GM19324 (cell line): ENCODE data around the gene WWOX.

Experiments
- ATAC-seq: cut with Tn5 transposase; IDR thresholded peaks from one replicate; pipeline ENCODE4 v1.9.1; 2021; ENCODE audit warnings: mild to moderate bottlenecking, moderate library complexity; ENCODE audit not compliant: unreplicated experiment, low FRiP score

Gene WWOX

DNA sequence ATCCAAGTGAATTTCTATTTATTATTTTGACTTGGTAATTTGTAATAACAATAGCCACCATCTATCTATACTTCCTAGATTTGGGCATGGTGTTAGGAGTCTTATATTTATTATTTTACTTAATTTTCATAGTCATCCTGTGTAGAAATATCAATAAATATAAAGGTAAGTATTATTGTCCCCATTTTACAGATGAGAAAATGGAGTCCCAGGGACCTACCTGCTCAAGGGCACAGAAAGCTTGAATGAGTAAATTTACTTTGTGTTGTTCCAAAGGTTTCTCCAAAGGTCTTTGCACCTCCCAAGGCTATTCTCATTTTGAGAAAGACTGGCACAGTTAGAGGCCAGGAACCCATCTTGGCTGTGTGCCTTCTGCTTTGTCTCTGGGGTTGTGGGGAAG, 738.3 kb downstream of the WWOX start:
- no peak for ATAC-seq

DNA sequence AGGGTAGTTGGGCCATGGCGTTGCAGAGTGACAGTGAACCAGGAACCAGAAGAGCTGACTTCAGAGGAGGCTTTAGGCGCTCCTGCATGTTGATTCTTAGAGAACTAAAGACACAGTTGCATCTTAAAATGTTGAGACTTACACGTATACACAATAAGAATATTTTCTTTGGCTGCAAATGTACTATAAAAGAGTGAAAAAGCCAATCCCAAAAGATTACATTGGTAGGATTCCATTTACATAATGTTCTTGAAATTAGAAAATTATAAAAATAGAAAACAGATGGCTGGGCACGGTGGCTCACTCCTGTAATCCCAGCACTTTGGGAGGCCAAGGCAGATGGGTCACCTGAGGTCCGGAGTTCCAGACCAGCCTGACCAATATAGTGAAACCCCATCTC, 738.8 kb downstream of the WWOX start:
- no peak for ATAC-seq

DNA sequence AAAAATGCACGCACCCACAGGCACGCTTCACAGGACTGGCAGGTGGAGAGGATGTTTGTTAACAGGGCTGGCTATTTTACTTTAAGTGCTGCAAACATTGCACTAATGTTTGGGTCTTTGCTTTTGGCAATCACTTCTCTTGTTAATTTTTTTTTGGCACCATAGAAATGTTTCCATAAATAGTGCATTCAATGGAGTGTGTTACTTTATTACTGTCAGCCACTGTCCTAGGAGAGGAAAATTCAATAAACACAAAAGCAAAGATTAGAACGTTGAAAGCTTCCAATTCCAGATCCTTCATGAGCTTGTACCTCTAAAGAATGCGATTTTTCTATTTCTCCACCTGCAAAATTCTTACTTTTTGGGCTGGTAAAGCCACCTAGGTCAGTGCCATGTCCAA, 743.5 kb downstream of the WWOX start:
- no peak for ATAC-seq

DNA sequence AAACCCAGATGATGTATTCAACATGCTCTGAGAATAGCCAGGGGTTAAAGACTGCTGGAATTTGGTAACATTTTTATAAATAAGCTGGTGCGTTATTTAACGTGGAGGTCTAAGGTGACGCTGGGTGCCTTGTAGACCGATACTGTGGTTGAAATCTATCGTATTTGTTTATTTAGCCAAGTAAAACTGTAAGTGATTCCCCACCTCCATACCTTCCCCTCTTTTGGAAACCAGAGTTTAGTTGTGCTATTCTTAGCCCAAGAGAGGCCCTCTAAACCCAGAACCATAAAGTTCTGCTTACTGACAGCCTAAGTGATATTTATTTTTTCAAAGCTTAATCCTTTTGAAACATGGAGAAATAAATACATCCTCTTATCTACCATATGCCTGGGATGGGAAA, 744.5 kb downstream of the WWOX start:
- no peak for ATAC-seq

DNA sequence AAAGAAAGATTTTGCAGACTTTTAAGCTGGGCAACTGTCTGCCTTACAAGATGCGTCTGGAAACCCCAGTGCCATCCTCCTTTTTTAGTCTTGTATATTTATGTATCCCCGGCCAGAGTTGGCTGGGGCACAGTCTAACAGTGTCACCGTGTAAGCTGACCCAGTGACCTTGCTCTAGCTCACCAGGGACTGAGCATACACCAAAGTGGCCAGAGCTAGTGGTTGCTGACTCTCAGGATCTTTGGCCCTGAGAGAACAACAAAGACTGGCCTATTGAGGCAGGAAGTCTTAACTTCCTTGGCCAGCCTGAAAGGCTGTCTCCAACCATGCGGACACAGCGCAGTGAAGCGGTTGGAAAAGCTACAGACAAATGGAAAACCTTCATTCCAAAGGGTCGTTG, 745.2 kb downstream of the WWOX start:
- ATAC-seq: no peak

DNA sequence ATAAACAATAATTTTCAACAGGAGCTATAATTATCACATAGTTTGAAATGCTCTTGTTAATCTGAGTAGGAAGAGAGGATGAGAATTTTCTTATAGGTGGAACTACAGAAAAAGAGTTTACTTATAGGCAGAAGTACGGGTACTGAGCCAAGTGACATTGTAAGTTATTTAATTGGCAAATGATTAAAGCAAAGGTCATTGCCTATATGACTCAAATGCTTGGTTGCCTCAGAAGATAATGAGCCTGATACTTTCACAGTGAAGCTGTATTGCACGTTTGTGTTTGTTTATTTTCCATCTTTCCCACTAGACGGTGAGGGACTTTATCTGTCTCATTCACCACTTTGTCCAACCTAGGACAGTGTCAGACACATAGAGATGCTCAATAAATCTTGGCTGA, 751.8 kb downstream of the WWOX start:
- ATAC-seq: no peak

DNA sequence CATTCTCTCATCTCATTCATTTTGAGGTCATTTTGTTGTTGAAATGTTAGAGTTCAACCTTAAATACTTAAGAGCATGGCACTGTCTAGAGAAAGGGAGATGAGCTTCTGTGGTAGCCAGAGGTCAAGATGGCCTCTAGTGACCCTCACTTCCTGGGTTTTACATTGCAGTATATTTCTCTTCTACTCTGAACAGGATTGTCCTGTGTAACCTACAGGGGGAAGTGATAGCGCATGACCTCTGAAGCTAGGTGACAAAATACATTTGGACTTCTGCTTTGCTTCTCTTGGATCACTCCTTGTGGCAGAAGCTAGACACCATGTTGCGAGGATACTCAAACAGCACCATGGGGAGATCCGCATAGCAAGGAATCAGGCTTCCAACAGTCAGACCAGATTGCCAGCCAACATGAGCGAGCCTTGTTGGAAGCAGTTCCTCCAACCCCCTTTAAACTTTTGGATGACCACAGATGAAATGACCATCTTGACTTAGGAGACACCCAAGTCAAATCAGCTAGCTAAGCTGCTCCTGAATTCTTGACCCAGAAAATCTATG, 752.7 kb downstream of the WWOX start:
- no peak for ATAC-seq

DNA sequence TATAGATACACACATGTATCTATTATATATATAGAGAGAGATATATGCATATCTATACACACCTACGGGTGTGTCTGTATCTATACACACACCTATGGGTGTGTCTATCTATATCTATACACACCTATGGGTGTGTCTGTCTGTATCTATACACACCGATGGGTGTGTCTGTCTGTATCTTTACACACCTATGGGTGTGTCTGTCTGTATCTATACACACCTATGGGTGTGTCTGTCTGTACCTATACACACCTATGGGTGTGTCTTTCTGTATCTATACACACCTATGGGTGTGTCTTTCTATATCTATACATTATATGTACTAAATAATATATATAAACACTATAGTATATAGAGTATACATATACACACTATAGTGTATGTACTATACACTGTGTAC, 762.6 kb downstream of the WWOX start:
- no peak for ATAC-seq

DNA sequence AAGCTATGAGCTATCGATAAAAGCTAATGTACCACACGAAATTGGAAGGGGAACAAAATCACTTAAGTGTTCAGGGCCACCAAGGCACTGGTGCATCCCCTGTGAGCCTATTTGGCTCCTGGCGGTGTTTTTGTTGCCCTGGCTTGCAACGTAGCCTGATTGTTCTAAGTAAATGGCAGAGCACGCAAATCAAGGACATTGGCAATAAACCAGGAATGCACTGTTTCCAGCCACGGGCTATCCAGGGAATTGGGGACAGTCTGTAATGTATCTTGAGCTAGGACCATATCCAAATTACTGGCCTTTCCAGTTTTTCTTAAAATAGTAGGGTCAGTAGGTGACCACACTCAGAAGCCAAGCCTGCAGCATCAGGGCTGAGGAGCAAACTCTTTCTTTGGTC, 767.1 kb downstream of the WWOX start:
- ATAC-seq: no peak

DNA sequence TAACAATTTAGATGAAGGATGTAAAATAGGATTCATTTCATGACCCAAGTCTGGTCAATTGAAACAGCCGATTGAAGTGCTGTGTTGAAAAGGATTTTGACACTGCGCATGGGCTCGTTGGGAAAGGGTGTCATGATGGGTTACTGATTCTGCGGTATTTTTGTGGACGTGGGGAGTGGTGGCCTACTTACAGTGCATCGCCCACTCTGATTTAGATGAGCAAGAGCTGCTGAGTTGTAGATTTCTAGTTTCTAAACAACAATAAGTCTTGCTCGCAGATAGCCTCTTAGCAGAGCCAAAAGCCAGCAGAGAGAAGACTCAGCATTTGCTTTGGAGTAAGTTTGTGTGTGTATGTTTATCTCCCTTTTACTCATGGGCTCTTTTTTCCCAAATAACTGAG, 770.0 kb downstream of the WWOX start:
- ATAC-seq: no peak

DNA sequence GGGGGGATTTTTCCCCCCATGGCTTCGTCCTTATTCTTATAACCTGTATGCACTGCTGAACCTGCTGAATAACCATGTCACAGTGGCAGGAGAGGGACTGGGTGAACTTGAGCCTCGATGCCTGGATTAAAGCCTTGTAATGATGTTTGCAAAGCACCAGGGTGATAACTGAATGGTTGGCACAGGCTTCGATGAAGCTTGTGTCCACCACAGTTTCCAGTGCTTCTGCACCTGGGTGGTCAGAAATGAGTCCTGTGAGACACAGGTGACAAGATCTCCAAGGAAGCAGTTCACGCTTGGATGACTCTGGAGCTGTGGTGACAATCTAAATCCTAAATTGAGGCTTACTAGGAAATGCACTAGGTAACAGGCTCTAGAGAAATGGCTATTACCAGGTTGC, 771.8 kb downstream of the WWOX start:
- ATAC-seq: no peak

DNA sequence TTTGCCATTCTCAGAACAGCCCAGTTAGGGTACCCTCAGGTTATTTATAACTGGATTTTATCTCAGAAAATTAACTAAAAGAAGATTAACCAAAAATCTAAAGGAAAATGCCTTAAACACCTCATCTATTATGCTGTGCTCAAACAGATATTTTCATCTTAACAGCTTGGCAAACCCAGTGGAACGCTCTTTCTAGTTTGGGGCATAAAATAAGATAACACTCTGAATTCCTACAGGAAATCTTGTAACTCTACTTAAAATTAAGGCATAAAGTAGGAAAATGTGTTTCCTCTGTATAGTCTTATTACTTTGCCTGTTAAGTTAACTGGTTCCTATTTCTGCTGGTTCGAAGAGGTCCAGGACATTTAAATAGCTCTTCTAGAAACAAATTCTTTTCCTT, 777.2 kb downstream of the WWOX start:
- ATAC-seq: no peak

DNA sequence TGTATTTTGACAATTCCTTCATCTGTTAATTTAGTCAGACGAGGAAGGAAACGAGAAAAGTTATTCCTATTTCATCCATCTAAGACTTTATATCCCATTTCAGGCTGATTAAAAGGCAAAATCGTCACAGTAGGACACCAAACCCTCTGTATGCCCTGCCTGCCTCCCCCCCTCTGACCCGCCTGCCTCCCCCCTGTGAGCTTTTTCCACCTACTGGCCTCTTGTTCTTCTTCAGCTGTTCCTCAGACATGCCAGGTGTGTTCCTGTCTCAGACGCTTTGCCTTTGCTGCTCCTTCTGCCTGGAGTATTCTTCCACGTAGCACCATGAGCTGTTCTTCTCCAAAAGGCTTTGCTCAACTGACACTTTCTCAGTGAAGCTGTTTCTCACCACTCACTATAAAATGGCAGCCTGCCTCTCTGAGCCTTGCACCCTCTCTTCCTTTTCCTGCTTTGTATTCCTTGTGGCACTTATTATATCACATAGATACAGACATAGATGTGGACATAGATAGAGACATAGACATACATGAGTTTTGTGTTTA, 777.7 kb downstream of the WWOX start:
- ATAC-seq: no peak

DNA sequence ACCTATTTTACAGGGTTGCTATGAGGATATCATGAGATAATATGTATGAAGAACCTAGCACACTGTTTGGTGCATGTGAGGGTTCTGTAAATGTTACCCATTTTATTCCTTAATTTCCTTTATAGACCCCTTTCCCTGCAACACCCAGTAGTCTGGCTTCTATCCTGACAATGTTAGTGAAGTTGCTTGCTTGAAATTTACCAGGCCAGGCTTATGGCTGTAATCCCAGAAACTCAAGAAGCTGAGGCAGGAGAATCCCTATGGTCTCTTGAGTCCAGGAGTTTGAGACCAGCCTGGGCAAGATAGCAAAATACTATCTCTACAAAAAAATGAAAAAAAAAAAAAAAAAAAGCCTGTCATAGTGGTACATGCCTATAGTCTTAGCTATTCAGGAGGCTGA, 779.1 kb downstream of the WWOX start:
- ATAC-seq: no peak

DNA sequence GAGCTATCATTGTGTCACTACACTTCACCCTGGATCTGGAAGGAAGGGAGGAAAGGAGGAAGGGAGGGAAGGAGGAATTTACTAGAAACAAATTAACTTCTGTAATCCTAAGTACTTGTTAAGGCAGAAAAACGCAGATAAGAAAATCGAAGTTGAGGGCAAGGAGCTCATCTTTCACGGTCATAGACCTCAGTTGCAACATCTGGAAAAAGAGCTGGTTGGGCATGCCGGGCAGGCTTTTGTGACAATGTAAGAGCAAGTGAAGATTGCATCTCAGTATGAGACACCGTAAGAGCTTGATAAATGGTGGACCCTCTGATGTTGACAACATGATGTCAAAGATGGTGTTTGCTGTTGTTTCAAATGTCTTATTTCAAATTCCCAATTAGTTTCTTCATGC, 779.6 kb downstream of the WWOX start:
- no peak for ATAC-seq

DNA sequence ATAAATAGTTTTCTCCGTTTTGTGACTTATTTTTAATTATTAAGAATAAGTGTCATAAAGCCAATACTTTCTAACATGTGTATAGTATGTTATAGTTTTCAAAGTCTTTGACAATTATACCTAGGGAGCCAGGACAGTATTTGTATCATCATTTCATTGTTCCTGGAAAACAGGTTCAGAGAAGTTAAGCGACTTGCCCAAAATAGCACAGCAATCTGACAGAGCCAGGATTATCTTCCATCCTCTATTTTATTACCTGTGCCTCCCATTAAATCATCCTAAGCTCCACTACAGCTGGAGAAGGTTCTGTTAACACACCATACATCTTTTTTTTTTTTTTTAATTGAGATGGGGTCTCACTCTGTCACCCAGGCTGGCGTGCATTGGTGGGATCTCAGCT, 782.7 kb downstream of the WWOX start:
- ATAC-seq: no peak

DNA sequence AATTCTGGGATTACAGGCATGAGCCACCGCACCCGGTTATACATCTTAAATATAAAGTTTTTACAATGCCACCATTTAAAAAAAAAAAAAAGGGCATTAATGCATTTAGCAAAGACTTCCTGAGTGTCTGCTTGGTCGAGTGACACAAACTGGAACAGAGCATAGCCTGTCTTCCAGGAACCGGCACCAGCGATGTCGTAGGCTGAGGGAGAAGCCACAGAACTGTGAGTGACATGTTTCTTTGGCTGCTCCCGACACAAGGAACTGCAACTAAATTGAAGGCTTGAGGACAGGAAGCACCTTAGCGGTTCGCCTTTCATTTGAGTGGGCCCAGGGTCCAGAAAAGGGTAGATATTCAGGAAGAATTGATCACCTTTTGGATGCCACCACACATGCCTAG, 783.3 kb downstream of the WWOX start:
- no peak for ATAC-seq

DNA sequence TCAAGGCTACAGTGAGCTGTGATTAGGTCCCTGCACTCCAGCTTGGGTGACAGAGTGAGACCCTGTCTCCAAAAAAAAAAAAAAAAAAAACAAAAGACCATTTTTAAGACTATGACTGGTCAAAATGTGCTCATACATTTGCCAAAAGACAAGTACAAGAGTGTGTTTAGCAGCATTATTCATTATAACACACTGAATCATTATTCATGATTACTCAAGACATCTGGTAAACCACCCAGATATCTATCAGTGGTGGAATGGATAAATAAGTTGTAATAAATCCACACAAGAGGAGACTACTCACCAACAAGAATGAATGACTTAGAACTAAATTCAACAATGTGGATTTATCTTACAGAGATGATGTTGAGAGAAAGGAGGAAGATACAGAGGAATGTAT, 784.8 kb downstream of the WWOX start:
- no peak for ATAC-seq

DNA sequence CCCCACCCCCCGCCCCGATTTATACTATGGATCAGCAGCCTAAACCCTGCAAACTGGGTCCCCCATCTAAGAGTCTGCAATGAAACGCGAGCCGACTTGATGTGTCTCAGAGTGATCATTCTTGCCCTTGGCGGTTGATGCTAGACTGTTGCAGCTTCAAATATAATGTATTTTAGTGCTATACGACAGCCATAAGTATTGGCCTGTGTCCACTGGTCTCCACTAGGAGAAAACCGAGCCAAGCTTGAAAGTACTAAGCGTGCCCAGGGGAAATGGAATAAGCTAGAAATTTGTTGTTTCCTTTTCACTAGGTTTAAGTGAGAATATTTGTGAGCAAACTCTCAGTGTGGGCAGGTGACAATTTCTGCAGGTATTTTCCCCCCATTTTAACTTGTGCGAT, 789.9 kb downstream of the WWOX start:
- no peak for ATAC-seq

DNA sequence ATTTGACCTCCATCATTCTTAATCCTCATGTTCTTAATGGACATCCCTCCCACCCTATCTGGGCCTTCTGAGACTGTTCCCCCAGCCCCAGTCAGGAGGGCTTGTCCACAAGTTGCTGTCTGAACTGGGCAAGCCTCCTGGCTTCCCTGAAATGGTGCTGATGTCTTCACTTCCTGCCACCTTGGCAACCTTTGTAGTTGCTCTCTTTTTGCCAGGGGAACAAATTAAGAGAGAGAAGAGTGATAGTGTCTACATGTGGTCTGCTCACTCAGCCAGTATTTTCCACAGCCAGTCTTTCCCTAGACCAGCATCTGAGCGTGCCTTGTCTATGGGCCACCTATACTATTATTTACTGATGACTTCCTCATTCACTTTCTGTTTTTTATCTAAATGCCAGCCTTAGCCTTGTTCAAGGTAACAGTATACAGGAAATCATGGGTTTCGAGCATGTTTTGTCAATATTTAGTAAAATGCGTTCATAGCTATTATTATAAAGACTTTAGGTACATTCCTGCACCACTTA, 791.0 kb downstream of the WWOX start:
- ATAC-seq: no peak

DNA sequence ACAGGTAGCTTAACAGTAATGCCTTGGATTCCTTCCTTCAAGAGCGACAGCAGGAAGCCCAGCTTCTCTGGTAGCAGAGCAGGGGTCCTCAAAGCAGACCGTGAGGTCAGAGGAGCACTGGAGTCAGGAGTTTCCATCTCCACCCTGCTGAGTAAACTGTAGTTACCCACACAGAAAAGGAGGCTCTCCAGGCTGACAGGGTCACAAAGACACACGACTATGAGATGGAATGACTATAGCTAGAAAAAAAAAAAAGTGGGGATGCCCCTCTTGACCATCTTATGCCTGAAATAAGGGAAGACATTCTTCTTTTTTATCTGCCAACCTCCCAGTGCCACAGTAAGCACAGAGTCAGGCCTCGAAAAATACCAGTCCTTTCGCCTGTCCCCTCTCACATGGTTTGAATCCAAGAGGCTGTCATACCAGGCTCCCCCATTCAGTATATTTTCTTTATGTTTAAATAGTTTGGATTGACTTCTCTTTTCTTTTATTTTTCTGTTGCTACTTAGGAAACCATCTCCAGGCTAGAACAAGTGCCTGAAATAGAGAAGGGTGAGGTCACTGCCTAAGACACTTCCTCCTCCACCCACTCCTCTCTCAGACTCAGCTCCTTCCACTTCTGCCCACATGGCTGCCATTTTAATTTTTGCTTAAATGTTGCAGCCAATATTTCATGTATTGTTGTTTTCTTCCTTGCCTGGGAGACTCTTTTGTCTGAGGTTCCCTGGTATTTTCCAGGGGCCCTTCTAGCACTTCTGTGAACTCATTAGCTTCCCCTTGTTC, 793.7 kb downstream of the WWOX start:
- no peak for ATAC-seq

DNA sequence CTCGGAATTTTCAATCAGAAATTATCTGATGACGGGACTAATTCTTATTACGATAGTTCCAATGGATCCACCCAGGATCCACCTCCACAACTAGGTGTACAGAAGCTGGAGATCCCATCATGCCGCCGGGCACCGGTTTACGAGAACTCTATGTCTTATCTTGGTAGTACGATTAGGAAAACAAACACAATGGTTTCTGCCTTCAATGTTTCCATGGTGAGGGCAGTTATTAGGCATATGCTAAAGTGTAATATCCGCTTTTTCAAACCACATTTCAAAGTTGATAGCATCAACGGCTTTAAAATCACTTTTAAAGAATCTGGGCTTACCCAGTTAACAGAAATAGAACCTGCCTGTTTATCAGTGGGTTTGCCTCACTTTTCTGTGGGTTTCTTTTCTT, 795.4 kb downstream of the WWOX start:
- ATAC-seq: no peak
